Breast epithelium (tissue), 4 donors: ENCODE data around the gene DHX40. TPM values are rescaled to one million over a fixed set of nuclear protein-coding genes. Genes with fewer than 3 reads are reported as not detected.

Experiments used
- DNase-seq, 2 donors: peaks; one replicate each; pipeline ENCODE4 v3.0.0-alpha.2; 2019; ENCODE audit warnings: low spot score in 2 of 2
- H3K27ac ChIP-seq, 2 donors: fragments of 200-600 bp; sonication (generic) in 1 of 2; one replicate each; pipeline ENCODE4 v1.5.1; 2016 to 2019; ENCODE audit warnings: mild to moderate bottlenecking in 1 of 2
- H3K27me3 ChIP-seq, 2 donors: fragments of 200-600 bp; sonication (generic) in 1 of 2; one replicate each; pipeline versions ENCODE4 v1.5.1 to v1.6.0; 2017 to 2019; ENCODE audit warnings: control low read depth in 1 of 2, mild to moderate bottlenecking in 1 of 2
- H3K36me3 ChIP-seq: fragments of 200-600 bp; one replicate; pipeline ENCODE4 v1.5.1; 2019
- H3K4me1 ChIP-seq, 2 donors: fragments of 200-600 bp; sonication (generic); one replicate each; pipeline ENCODE4 v1.5.1; 2016 to 2019; ENCODE audit warnings: control low read depth in 1 of 2
- H3K4me3 ChIP-seq, 3 donors: fragments of 200-600 bp; sonication (generic); 1 replicate in 2 of 3; 2 replicates in 1 of 3; pipeline ENCODE4 v1.5.1; 2016 to 2019; ENCODE audit warnings: mild to moderate bottlenecking in 3 of 3, moderate library complexity in 2 of 3
- H3K9me3 ChIP-seq, 2 donors: fragments of 200-600 bp; sonication (generic) in 1 of 2; one replicate each; pipeline ENCODE4 v1.5.1; 2016 to 2019; ENCODE audit warnings: control low read depth in 1 of 2
- POLR2A ChIP-seq: fragments of 450-650 bp; IDR thresholded peaks from one replicate; pipeline ENCODE4 v1.6.1; 2016; ENCODE audit warnings: antibody characterized with exemption, mild to moderate bottlenecking, moderate library complexity
- POLR2AphosphoS5 ChIP-seq, 3 donors: sonication (generic); formaldehyde crosslinking; IDR thresholded peaks; one replicate each; pipeline ENCODE4 v1.6.1; 2017; ENCODE audit warnings: antibody characterized with exemption in 3 of 3
- intact Hi-C: fragments of 100-400 bp; cut with DNase I; formaldehyde crosslinking; loops from one replicate; pipeline ENCODE4 v1.15.1; 2023; ENCODE audit warnings: low total_unique reads
- total RNA-seq, 3 donors: library from RNA; depleted of rRNA; stranded (reverse); fragments of >200 nt; gene quantifications; one replicate each; pipeline ENCODE4 v1.1.0, GENCODE V29; 2016
- TF ChIP-seq, protein P1 (sequence below), 3 donors: fragments of 450-650 bp; IDR thresholded peaks; one replicate each; pipeline ENCODE4 v1.5.1; 2016 to 2017; ENCODE audit warnings: antibody characterized with exemption in 3 of 3, mild to moderate bottlenecking in 3 of 3, moderate library complexity in 3 of 3

DHX40 gene
- total RNA-seq, 3 donors from 2014 or later = 48.5 to 60.9 (median 56.3) TPM

DNA sequence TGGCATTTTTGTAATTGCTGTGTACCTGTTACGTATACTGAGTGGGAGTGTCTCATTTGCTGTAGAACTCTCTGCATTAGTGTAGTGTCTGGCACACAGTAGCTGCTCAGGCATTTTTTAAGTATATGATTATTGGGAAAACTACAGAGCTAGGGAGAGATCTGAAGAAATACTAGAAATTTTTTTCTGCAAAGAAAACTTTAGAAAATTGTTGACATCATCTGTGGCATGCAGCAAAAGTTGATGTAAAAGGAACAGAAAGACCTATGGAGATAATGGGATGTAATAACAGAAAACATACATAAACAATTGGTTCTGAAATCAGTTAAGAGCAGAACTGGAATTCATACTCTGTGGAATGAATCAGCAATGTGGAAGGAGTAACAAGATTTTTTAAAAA lies 65.9 kb downstream of the DHX40 start:
- no peaks in the 10 kb centered on the region for H3K4me1 ChIP-seq

DNA sequence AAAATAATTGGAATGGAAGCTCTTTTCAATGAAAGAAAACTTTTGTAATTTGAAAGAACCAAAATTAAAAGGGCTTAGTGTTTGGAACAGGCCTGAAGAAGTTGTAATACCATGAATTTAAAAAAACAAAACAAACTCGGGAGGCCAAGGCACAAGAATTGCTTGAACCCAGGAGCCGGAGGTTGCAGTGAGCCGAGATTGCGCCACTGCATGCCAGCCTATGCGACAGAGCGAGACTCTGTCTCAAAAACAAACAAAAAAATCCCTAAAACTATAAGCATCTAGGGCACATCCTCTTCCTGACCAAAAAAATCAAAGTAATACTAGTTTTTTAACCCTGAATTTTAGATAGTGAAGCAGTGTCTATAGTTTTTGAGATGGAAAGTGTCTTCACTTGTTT lies 67.0 kb downstream of the DHX40 start:
- Histone ChIP-seq H3K9me3 (no peaks in the 10 kb centered on the region), H3K4me1 (no peaks in the 10 kb centered on the region), H3K27me3 (no peaks in the 10 kb centered on the region), H3K27ac (no peak overlapping the region), H3K36me3 (no peaks in the 10 kb centered on the region), H3K4me3 (no peak overlapping the region)
- TF ChIP-seq POLR2A (no peak), POLR2AphosphoS5 (IDR thresholded peaks at IDR 0.05) (no peak)
- TF ChIP-seq, protein P1, sequence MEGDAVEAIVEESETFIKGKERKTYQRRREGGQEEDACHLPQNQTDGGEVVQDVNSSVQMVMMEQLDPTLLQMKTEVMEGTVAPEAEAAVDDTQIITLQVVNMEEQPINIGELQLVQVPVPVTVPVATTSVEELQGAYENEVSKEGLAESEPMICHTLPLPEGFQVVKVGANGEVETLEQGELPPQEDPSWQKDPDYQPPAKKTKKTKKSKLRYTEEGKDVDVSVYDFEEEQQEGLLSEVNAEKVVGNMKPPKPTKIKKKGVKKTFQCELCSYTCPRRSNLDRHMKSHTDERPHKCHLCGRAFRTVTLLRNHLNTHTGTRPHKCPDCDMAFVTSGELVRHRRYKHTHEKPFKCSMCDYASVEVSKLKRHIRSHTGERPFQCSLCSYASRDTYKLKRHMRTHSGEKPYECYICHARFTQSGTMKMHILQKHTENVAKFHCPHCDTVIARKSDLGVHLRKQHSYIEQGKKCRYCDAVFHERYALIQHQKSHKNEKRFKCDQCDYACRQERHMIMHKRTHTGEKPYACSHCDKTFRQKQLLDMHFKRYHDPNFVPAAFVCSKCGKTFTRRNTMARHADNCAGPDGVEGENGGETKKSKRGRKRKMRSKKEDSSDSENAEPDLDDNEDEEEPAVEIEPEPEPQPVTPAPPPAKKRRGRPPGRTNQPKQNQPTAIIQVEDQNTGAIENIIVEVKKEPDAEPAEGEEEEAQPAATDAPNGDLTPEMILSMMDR (IDR thresholded peaks at IDR 0.05) = no peak
- no peak for DNase-seq
- intact Hi-C loops = no loop called here

More for the DNA sequence above, 65.9 kb downstream of the DHX40 start:
- no peak overlapping the region for H3K27ac ChIP-seq
- intact Hi-C loops = no loop called here
- H3K4me3 ChIP-seq = no peak overlapping the region
- no peaks in the 10 kb centered on the region for H3K36me3 ChIP-seq
- H3K27me3 ChIP-seq = no peaks in the 10 kb centered on the region
- no peak for DNase-seq
- TF ChIP-seq POLR2AphosphoS5 (IDR thresholded peaks at IDR 0.05) = no peak
- TF ChIP-seq, protein P1 (IDR thresholded peaks at IDR 0.05) = no peak
- no peak for TF ChIP-seq POLR2A
- H3K9me3 ChIP-seq = no peaks in the 10 kb centered on the region

DNA sequence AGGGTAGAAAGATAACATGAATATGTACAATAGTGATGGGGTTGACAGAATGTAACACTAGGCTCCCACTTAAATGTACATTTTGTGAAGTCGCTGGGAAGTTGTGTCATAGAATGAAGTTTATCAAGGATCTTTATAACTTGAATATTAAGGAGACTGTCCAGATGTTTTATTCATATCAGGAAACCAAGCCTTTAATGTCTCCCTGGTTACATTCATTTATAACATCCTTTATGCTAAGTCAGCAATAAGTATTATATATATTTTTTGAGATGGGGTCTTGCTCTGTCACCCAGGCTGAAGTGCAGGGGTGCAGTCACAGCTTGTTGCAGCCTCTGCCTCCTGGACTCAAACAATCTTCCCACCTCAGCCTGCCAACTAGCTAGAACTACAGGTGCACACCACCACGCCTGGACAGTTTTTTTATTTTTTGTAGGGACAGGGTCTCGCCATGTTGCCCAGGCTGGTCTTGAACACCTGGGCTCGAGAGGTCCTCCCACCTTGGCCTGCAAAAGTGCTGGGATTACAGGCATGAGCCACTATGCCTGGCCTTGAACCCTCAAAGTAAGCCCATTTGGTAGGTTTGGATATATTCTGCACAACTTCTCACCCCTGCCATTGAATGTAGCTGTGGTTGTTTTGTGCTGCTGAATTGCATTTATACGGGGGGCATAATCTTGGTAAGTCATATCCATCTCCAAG lies 68.4 kb downstream of the DHX40 start:
- H3K9me3 ChIP-seq = no peaks in the 10 kb centered on the region
- no peak overlapping the region for H3K27ac ChIP-seq
- H3K27me3 ChIP-seq = no peaks in the 10 kb centered on the region
- no peak for DNase-seq
- no peaks in the 10 kb centered on the region for H3K4me1 ChIP-seq
- intact Hi-C loops = no loop called here
- no peaks in the 10 kb centered on the region for H3K36me3 ChIP-seq
- H3K4me3 ChIP-seq = no peak overlapping the region
- TF ChIP-seq, protein P1 (IDR thresholded peaks at IDR 0.05) = no peak
- no peak for TF ChIP-seq POLR2A
- no peak for TF ChIP-seq POLR2AphosphoS5 (IDR thresholded peaks at IDR 0.05)

DNA sequence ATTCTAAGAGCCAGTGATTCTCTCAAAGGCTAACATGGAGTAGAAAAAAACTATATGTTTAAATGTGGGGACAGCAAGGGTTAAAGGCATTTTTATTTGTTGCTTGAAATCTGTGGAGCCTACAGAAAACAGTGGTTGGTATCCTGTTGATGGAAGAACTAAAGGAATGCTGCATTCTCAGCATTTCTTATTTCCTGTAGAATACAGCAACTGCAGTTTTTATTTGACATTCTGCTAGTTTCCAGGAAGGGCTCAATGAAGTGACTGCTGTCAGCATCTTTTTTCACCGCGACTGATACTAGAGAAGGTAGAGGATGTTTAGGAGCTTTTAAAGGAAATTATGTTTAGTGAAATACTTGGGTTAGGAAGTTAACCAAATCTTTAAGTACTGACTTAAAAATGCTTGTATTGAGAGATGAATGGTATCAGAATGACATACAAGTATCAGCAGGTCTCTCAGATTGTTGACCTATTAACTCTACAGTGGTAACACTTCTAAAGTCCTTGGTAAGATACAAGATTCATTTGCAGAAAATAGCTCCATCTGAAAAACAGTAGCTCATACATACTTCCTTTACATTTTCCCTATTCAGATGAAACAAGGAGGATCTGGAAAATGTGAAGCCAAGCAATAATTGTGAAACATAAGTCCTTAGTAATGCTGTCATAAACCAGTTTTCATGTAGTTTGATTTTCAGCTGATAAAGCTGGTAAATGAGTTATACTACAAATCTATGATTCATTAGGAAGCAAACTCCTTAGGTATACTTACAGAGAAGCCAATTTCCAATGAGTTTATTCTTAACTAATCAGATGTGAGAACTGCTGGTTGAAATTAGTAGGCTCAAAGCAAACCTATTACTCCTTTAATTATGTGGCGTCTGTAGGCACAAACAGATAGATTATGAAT lies 69.5 kb downstream of the DHX40 start:
- intact Hi-C loops = no loop called here
- H3K9me3 ChIP-seq = no peaks in the 10 kb centered on the region
- no peak overlapping the region for H3K27ac ChIP-seq
- TF ChIP-seq, protein P1 (IDR thresholded peaks at IDR 0.05) = no peak
- TF ChIP-seq POLR2A = no peak
- TF ChIP-seq POLR2AphosphoS5 (IDR thresholded peaks at IDR 0.05) = no peak
- no peaks in the 10 kb centered on the region for H3K27me3 ChIP-seq
- no peaks in the 10 kb centered on the region for H3K4me1 ChIP-seq
- no peaks in the 10 kb centered on the region for H3K36me3 ChIP-seq
- DNase-seq = no peak
- no peak overlapping the region for H3K4me3 ChIP-seq
